ENCODE results near the gene DRC3. TPM values are rescaled to one million over a fixed set of nuclear protein-coding genes. Genes with fewer than 3 reads are reported as not detected.

Gene DRC3
- total RNA-seq, 1 experiment from 2014 or later, result 2.4 TPM

- TF ChIP-seq ZFX (IDR thresholded peaks at IDR 0.05) (no peak), ELF1 (IDR thresholded peaks at IDR 0.05; ENCODE audit: borderline replicate concordance, low read depth) (no peak), CEBPB (IDR thresholded peaks at IDR 0.05; ENCODE audit: low read depth) (no peak), CTCF (IDR thresholded peaks at IDR 0.05 in 2 of 3, conservative IDR thresholded peaks at IDR 0.05 in 1 of 3; ENCODE audit: borderline replicate concordance in 1 of 3, insufficient read depth in 1 of 3, low read depth in 2 of 3, low read length in 2 of 3) (no peak), EZH2phosphoT487 (IDR thresholded peaks at IDR 0.05; ENCODE audit: borderline replicate concordance) (no peak), EGR1 (IDR thresholded peaks at IDR 0.05; ENCODE audit: low read depth) (no peak), JUND (IDR thresholded peaks at IDR 0.05) (no peak), REST (IDR thresholded peaks at IDR 0.05; ENCODE audit: low read depth) (no peak), POLR2A (IDR thresholded peaks at IDR 0.05; ENCODE audit: borderline replicate concordance, extremely low read depth, insufficient read depth, insufficient read length) (no peak), ZBTB33 (IDR thresholded peaks at IDR 0.05; ENCODE audit: extremely low read depth, insufficient replicate concordance, low read length) (no peak), EZH2 (IDR thresholded peaks at IDR 0.05) (no peak), TCF7L2 (IDR thresholded peaks at IDR 0.05; ENCODE audit: borderline replicate concordance, extremely low read depth, insufficient read depth, insufficient read length) (no peak), FOSL1 (IDR thresholded peaks at IDR 0.05; ENCODE audit: low read depth) (no peak)
- CTCF ChIA-PET, result no interaction called here
- no peak overlapping the region for H2AFZ ChIP-seq (ENCODE audit: low read depth, low read length, poor library complexity, severe bottlenecking)
These were observed 20.7 kb downstream of the DRC3 start for GRCh38 chr17:17993366-17993765.

More at GRCh38 chr17:17993366-17993765, 20.7 kb downstream of the DRC3 start:
- peaks cover 18 to 34% of the 10 kb centered on the region in 2 experiments for H3K4me1 ChIP-seq (ENCODE audit: control insufficient read depth in 1 of 2, insufficient read depth in 2 of 2, low read length in 2 of 2)
- H3K36me3 ChIP-seq (ENCODE audit: control insufficient read depth in 1 of 2, insufficient read depth in 2 of 2, low read length in 2 of 2), result no peaks in the 10 kb centered on the region
- H3K79me2 ChIP-seq (ENCODE audit: insufficient read depth, low read length), result no peaks in the 10 kb centered on the region
- no peak overlapping the region for H3K4me3 ChIP-seq (replicated peaks in 1 of 2; ENCODE audit: low read depth in 1 of 2, low read length in 2 of 2)
- DNase-seq (ENCODE audit: low read depth, low spot score) (no peak), ATAC-seq (no peak)
- no TSS peak for BruUV-seq (replicated peaks)
- H3K27ac ChIP-seq (ENCODE audit: low read depth, low read length), result no peak overlapping the region
- no peak overlapping the region for H3K4me2 ChIP-seq (ENCODE audit: low read length)
- H3K9ac ChIP-seq (ENCODE audit: low read length), result no peak overlapping the region
- no peaks in the 10 kb centered on the region for H4K20me1 ChIP-seq (ENCODE audit: insufficient read depth)
- H3K9me3 ChIP-seq (ENCODE audit: control insufficient read depth in 1 of 2, insufficient read depth in 1 of 2, low read depth in 1 of 2, low read length in 2 of 2), result no peaks in the 10 kb centered on the region
- intact Hi-C loops (cut with micrococcal nuclease), result loop anchor here (5.0 kb wide), 1 partner anchor 44 kb away; the partner anchor contains the start of genes ATPAF2 and GID4
- RAD21 ChIA-PET (ENCODE audit: low non-redundant PET in 1 of 2, low total read pairs in 2 of 2, uncharacterized antibody in 2 of 2, unreplicated experiment in 2 of 2), result no interaction called here
- H3K27me3 ChIP-seq (ENCODE audit: insufficient read depth, low read length), result no peaks in the 10 kb centered on the region
- POLR2A ChIA-PET, result no interaction called here
- no peaks in the 10 kb centered on the region for H3K9me2 ChIP-seq (ENCODE audit: insufficient read depth)

All from HCT116 (cell line).